NCI-H2081 (cell line): Measurements from ENCODE around the gene NOS1AP.

Experiments
- DNase-seq, 2 experiments: peaks; one replicate each; lab custom pipeline; 2025; lab: John Stamatoyannopoulos, UW

The NOS1AP gene

DNA sequence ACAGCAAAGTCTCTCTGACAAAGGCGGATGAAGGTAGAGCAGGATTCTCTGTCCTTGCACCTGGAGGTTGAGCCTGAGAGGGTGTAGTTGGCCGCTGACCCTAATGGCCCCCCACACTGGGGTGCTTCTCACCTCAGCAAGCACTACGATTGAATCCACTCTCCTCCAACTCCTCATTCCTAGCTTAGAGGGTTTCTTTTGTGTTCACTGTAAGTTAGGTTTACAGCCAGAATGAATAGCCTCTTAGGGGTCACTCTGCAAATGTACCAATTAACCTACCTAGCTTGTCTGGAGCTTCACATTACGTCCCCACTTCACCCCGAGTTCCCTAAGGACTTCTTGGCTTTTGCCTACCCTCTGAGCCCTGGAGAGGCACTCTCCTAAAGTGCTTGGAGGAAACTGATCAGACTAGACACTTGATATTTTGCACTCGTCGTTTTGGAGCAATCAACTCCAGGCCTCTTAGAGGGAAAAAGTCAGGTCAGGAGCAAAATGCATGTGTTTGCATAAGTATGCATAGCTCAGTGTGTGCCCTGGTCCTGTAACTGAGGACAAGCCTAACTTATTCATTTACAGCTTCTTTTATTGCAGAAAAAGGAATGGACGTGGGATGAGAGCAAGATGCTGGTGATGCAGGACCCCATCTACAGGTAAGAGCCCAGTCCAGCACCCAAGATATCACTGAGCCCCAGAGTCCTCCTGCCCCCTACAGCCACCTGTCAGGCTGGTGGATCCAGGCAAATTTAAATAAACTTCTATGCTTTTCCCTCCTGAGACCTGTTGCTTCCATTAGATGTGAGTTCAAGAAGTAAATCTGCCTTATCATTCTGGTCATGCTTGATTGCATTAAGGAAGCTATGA lies 230.8 kb downstream of the NOS1AP start:
- no peak for DNase-seq

DNA sequence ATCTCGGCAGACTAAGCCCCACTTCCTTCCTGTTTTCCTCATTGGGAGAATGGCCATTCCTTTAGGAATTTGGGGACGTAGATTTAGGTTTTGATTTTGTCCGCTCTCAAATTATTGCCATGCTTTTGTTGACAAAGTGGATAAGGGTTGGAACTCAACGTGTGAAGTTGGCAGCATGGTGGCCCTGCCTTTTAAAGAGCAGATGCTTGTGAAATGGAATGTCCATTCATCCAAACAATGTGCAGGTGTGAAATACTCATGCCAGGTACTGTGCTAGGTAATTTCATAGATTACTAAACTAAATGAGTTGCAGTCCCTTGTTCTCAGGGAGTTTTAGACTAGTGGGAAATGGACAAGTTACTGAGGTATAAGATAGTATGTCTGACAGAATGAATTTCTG lies 232.2 kb downstream of the NOS1AP start:
- DNase-seq, result no peak

GRCh38 chr1:162302306-162303003 lies 233.0 kb downstream of the NOS1AP start:
- no peak for DNase-seq

- DNase-seq, result no peak
Measured at GRCh38 chr1:162303004-162303344, 233.5 kb downstream of the NOS1AP start.

GRCh38 chr1:162304736-162305135 lies 235.2 kb downstream of the NOS1AP start:
- no peak for DNase-seq

DNA sequence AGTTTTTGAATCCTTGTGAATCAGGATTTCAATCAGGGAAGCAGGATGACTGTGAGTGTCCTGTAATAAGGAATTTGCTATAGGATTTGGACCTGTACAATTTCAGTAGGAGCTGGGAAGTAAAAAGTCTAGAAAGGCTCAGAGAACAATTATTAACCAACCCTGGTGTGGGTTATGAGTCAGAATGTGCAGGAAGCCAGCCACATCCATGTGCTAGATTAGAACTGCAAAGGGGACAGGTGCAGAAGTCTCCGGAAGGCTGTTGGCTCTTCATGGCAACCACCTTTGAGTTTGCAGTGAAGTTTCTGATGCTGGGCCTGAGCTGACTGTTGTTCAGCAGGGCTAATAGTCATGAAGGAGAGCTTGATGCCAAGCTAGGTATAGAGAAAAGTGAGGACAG lies 236.5 kb downstream of the NOS1AP start:
- DNase-seq, result no peak

GRCh38 chr1:162310337-162310736 lies 240.8 kb downstream of the NOS1AP start:
- no peak for DNase-seq

DNA sequence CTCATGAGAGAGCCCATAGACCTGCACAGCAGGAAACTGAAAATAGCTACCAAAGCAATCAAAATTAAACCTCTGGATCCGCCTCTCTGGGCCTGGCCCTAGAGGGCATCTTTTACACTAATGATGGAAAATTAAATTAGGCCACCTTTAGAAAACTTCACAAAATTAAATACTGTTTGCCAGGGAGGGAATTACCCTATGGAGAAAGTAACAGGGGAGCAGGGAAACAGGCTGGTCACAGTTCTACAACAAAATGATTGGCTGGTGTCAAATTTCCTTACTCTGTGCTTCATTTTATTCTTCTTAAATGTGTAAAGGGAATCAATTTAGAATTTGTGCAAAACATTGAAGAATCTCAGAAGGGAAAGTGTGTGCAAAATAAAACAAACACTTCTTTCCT lies 244.7 kb downstream of the NOS1AP start:
- DNase-seq, result peak in 1 of 2 experiments; percentile 46

DNA sequence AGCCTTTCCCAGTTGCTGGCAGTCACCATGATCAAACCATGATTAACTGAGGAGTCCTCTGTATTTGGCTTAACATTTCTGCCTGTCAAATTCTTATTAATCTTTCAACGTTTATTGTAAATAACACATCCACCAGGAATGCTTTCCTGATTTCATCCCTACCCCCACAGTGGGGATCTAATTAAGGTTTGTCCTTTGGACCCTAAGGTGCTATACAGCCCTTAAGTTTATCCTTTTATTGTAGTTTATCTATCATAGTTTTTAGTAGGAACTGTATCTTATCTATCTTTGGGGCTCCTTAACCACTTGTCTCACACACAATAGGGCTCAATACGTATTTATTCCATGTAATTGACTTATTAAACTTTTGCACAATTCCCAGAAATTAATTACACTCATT lies 246.2 kb downstream of the NOS1AP start:
- no peak for DNase-seq

- no peak for DNase-seq
Measured at GRCh38 chr1:162316187-162316586, 246.7 kb downstream of the NOS1AP start.

- no peak for DNase-seq
Measured at GRCh38 chr1:162317621-162318020, 248.1 kb downstream of the NOS1AP start.

DNA sequence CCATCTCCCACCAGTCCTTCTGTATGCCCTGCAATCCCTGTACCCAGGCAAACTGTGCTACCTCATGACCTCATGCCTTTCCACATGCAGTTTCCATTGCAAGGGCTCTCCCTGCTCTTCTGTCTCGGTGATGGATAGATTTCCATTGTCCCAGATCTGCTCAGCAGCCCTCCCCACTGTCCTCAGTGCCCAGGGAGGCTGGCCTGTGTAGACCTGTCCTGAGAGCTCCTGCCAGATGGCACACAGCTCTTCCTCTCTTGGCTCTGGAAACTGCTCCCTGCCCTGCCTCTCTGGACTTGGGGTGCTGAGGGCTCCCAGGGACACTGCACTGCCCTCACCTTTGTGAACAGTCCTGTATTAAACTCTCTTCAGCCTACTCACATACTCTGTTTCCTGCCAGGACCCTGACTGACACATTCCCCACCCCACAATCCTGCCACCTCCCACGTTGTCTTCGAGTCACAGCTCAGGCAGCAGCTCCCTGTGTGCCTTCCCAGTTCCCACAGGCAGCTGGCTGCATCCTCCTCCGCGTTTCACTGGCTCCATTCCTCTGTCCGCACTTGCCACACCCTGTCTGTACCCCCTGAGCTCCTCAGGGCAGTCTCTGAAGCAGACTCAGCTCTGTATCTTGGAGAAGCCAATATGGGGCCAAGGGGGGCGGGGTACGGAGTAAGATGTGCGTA lies 250.1 kb downstream of the NOS1AP start:
- no peak for DNase-seq

DNA sequence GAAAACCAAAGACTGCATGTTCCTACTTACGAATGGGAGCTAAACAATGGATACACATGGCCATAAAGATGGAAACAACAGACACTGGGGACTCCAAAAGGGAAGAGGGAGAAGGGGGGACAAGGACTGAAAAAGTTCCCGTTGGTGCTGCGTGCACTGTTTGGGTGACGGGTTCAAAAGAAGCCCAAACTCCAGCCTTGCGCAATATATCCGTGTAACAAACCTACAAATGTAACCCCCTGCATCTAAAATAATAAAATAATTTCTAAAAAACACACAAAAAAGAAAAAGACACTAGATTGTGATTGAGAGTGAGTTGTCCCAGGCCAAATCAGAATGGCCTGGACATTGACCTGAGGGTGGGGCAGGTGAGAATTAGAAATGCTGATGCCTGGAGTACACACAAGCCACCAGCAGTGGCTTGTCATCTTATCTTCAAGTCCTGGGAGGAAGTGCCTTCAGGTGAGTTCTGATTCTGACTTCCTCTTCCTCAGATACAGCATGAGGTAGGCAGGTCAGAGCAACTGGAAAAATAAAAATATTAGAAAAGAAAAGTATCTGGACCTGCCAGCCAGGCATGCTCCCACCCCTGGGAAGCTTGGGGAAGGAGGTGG lies 252.4 kb downstream of the NOS1AP start:
- no peak for DNase-seq

- no peak for DNase-seq
Measured at GRCh38 chr1:162323023-162323422, 253.5 kb downstream of the NOS1AP start.

GRCh38 chr1:162324396-162324795 lies 254.9 kb downstream of the NOS1AP start:
- DNase-seq, result no peak

DNA sequence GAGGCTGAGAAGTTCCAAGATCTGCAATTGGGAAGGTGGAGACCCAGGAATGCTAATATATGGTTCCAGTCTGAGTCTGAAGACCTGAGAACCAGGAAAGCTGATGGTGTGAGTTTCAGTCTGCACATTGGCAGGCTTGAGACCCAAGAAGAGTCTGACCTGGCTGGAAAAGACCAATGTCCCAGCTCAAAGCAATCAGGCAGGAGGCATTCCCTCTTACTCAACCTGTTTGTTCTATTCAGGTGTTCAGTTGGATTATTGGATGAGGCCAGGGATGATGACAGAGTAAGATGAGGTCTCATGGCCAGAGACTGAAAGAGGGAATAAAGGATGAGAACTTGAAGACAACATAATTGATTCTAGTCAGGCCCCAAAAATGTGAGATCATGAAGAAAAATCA lies 257.1 kb downstream of the NOS1AP start:
- DNase-seq, result no peak

GRCh38 chr1:162327144-162327787 lies 257.8 kb downstream of the NOS1AP start:
- no peak for DNase-seq

DNA sequence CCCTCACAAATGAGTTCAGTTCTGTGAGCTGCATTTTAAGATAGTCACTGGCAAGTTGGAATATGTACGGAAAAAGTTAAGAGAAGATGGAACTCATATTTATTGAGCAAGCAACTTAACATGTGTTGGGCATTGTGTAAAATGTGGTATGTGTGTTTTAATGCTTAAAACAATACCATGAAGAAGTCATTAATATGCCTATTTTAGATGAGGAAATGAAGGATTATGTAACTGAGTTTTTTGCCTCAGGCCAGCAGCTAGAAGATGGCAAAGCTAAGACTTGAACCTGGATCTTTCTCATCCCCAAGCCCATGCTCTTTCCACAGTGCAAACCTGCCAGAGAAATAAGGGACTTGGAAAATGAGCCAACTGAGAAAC lies 258.3 kb downstream of the NOS1AP start:
- DNase-seq, result no peak

- DNase-seq, result peak; percentile 65 to 88
Measured at GRCh38 chr1:162328512-162328911, 259.0 kb downstream of the NOS1AP start.

- DNase-seq, result no peak
Measured at GRCh38 chr1:162329826-162330225, 260.3 kb downstream of the NOS1AP start.

DNA sequence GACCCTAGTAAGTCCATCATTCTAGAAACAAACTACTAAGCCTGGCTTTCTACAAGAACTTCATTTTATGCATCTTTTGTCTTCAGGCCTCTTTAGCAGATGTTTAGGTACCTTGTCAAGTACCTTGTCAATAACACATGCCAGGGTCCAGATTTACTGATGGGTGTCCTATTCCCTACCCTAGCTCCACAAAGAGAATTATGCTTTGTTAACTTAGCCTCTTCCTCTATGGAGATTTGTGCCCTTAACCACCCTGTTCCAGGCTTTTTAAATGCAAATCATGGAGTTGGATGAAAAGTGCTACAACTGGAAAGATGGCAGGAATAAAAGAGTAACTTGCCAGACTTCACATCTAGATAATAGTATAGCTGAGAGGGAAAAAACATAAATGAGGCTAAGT lies 264.5 kb downstream of the NOS1AP start:
- no peak for DNase-seq

DNA sequence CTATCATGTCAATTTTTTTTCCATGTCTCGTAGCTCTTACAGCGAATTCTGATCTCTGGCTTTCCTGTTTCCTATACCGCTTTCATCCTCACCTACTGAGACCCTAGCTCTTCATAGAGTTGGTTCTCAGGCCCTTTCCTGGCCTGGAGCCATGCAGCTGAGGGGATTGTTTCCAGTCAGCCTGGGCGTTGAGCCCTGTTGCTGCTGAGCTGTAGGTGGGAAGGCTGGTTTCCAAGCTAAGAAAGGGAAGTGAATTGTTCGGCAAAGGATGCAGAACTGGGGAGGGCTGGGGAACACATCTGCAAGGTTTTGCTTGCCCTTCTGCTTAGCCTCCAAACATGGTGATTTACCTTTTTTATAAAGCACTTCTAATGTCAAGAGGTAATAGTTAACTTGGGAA lies 265.6 kb downstream of the NOS1AP start:
- peak in 1 of 2 experiments; percentile 23 for DNase-seq
